Cortex of kidney (tissue), 1 donor: ENCODE data around the gene CACYBP.

Source experiments
- DNase-seq: peaks from one replicate; lab custom pipeline; 2025; lab: John Stamatoyannopoulos, UW

CACYBP gene

DNA sequence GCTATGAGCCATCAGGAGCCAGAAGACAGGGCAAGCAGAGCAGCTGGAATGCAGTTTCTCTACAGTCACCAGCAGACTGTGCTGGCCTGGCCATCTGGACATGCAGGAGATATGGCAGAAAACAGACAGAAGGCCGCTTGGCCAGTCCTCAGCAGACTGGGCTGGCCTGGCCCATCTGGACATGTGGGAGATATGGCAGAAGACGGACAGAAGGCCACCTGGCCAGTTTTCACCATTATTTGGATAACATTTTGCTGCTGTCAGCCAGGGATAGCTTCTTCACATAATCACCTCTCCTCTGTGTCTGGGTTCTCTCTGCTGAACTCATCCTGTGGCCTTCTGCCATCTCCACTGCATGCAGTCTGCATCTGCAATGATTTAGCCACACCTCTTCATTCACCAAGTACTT, 25.0 kb upstream of the CACYBP start:
- DNase-seq, result no peak

DNA sequence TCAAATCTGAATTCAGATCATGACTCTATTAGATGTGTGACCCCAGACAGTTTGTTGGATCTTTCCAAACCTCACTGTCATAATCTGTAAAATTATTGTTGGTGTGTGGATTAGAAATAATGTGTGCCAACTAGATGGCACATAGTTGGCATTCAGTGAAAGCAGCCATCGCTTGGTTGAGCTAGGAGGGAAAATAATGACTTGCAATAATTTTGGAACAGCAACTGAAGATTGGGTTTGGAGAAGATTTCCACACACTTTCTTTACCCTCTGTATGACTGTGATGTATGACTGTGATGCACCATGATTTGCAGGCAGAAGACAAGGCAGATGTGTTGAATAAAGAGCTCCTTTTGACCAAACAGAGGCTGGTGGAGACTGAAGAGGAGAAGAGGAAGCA, 24.0 kb upstream of the CACYBP start:
- no peak for DNase-seq

DNA sequence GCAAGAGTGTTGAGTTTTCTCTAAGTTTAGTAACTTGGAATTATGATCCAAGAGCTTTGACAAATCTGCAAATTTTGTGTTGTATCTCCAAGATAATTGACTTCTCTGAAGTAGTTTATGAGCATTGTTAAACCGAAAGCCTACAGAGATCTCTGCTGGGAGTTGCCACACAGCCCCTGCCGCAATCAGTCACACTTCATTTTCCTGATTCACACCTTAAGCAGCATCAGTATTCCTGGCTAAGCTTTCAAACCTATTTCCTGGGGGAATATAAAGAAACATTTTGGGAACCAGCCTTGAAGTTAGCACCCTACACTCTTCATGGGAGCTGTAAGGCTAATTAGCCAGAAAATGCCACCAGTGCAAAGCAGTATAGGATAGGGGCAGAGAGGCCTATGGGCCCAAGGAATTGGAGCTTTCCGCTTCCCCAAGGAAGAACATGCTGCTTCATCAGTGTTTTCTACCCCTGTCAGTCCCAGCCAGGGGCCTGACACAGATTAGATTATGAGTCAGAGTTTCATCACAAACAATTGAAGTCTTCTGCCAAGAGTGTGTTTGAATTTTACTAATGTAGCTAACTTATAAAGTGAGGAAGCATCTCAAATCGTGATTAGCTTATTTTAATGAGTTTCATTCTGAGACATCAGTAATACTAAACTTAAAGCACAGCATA, 23.2 kb upstream of the CACYBP start:
- DNase-seq, result no peak

DNA sequence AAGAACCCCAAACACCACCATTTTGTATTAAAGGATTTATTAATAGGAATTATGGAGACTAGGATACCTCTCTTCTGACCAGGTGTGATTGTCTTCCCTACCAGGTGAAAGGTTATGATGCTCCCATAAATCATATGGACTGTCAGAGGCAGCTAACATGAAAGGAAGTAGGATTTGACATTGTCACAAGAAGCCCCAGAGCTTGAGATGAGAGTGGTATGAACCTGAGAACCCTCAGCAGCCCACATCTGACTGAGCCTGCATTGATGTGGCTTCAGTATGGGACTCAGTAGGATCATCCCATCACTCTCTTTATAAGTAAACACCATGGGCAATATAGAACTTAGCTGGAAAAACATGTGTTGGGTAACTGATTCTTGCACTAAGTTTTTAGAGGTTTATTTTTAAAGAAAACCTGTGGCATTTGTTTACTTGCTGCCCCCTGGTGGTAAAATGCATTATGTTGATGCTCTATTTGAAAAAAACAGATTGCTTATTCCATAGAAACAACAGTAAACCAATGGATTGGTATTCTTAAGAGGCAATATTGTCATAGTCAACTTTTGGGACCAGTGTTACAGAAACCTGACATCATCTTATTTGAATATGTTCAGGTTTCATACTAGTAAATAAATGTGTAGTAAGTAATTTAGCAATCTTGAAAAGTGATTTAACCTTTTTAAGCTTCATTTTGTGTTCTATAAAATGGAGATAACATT, 16.6 kb upstream of the CACYBP start:
- no peak for DNase-seq

DNA sequence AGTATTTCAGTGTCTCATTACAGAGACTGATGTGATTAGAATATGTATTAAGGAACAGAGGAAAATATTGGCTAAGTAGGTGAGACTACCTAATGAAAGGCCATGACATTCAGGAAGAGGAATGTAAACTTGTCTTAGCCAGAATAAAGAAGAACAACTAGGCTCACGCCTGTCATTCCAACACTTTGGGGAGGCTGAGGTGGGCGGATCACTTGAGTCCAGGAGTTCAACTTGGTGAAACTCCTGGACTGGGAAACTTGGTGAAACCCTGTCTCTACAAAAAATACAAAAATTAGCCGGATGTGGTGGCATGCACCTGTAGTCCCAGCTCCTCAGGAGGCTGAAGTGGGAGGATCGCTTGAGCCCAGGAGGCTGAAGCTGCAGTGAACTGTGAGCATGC, 14.8 kb upstream of the CACYBP start:
- DNase-seq, result no peak

DNA sequence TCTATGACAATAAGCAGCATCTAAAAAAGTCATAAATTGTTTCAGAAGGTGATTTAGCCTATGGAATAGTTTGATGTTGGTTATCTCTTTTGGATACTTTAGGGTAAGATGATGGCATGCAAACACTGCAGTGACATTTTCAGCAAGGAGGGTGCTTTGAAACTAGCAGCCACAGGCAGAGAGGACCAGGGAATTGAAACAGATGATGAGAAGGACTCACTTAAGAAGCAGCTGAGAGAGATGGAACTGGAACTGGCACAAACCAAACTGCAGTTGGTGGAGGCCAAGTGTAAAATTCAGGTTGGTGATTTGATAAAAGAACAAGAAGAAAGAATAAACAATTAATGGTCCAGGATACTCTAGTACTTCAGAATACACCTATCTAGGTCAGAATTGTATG, 11.2 kb upstream of the CACYBP start:
- DNase-seq, result no peak

DNA sequence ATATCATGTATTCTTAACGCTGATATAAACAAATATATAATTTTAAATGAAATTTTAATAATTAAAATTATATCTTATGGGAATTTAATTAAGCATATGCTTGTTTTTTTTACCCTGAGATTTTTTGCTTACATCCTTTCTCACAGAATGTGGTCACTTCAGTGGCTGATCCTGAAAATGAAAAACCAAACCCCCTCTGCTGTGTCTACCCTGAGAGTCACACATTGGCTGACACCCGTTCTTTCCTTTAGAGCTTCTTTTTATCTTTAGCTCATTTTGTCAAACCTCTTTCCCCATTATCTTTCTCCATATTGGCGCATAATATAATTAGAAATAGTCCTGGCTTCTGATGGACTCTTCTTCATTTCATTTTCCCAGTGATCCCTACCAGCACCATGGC, 10.8 kb upstream of the CACYBP start:
- DNase-seq, result no peak

DNA sequence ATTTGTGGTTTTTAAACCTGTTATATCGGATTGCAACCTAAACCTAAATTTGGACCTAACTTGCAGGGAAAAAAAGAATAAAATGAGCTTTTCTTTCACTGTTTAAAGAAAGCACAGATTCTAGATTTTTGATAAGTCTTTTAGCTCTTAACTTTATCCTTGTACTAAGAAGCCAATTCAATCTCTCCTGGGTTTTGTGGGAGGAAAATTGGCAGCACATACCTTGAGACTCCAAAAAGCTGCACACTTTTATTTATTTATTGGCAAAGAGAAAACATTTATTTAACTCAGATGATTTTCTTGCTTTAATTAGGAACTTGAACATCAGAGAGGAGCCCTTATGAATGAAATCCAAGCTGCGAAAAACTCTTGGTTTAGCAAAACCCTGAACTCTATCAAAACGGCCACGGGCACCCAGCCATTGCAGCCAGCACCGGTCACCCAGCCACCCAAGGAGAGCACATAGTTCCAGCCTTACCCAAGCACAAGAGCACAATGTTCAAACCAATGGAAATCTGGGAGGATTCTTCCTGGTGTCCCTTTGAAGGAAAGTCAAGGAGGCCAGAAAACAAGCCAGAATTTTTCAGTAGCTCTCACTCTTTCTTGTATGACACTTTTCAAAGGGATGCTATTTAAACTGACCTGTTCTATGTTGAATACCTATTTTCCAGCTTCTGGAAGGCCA, 10.1 kb upstream of the CACYBP start:
- no peak for DNase-seq

DNA sequence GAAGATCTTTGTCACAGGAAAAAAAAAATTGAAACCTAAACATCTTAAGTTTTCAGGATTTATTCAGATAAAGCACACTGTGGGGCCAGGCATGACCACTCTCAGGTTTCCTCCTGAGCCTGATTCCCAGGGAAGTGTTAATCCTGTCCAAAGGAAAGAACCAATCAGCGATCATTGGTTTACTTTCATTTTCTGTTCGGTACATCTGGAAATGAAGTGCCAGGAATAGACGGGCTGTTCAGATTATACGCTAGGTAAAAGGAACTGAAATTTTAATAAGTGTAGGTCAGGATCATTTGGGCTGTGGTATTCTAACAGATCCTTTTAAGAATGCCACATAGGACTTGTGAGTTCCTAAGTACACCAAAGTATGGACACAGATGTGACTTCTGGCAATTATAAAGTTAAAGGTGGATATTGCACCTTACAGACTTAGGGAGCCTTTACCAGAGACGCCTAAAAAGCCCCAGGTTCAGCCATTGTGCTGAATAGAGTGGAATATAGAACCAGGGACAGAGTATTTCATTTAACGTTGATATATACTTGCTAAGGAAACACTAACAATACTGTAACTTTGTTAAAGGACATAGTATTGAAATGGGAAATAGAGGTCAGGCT, 9.3 kb upstream of the CACYBP start:
- DNase-seq, result no peak

DNA sequence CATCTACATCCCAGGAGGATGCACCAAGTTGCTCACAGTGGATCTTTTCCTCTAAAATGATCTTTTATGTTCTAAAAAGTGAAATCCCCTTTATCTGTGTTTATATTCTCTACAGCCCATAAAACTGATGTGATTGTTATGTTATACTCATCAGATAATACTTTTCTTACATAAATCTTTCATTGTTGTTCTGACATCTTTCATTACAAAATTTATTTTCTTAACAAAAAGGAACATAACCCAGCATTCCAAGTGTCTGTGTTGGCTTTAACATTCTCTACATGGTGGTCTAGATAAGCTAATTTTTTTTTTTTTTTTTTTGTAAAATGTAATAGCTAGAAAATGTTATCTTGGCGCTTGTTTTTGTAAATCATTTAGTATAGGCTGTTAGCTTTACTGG, 8.3 kb upstream of the CACYBP start:
- DNase-seq, result no peak

DNA sequence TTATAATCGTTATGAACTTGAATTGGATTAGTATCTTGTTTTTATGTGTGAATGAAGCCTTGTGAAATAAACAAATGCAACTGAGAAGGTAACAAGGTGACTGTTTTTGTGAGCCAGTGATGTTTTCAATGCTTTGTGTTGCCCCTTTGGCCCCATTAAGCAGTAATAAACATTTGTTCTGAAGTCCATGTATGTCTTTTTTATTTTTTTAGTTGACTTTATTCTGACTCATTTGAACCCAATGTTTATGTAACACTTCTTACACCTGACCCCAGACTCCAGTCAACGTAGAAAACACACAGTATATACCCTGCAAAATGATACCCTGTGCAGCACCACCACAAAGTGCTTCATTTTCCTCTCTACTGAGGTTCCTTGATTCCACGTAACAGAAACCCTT, 4.6 kb upstream of the CACYBP start:
- no peak for DNase-seq

DNA sequence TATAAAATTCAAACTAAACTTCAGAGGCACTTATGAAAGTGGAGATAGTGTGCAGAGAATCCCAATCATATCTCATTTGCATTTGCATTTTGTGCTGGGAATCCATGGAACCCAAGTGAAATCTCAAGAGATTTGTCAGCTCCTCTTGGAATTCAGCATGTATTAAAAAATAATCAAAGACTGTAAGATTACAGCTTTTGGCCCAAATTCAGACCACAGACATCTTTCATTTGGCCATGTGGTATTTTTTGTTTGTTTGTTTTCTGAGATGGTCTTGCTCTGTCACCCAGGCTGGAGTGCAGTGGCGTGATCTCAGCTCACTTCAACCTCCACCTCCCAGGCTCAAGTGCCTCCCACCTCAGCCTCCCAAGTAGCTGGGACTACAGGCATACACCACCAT, 3.8 kb upstream of the CACYBP start:
- no peak for DNase-seq

DNA sequence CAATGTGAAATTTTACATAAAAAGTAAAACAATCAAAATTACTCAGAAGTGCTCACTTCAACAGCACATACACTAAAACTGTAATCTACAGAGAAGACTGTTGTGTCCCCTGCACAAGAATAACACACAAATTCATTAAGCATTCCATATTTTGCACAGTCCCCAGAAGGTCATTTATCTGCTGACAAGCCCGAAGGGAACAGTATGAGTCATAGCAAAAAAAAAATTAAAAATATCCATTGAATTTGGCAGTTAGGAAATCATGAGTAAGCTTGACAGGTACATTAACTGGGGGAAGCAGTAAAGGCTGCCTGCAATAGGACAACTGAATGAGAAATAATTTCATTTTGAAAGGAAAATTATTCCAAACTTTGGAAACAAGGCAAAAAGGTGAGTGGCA, 3.3 kb upstream of the CACYBP start:
- no peak for DNase-seq

DNA sequence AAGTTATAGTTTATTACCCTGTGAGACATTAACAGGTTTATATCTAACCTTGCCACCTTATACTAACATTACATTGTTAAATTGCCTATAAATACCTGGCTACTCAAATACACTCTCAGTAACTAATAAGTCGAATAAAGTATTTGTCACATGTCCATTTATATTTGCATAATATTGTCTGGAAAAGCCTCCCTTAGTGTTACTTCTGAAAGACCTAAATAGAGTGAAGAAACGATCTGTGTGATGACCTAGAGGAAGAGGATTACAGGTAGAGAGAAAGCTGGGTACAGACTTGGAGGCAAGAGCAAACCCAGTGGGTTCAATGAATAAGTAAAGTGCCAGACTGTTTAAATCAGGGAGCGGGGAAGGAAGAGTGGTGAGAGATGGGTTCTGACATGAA, 2.7 kb upstream of the CACYBP start:
- DNase-seq, result no peak

DNA sequence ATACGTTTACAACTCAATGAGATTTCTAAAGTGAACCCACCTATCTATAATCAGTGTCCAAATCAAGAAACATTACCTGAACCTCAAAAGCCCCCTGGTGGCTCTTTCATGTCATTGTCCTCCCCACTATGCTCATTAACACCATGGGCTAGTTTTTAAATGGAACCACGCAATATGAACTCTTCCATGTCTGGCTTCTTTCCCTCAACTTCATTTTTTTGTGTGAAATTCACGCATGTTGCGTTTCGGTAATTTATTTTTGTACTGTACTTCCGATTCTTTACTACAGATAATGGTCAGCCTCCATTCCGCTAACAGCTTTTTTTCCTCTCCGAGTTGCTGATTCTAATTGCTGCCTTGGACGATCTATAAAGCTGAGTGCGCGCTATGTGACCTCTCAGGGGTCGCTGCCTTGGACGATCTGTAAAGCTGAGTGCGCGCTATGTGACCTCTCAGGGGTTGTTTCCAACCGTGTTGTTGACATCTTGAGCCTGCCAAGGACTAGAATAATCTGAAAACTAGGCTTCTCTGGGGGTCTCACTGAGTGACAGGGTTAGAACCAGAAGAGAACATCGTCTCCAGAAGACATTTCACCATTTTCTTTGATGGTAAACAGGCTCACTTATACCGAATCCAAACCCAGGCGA, 1.1 kb upstream of the CACYBP start:
- no peak for DNase-seq

DNA sequence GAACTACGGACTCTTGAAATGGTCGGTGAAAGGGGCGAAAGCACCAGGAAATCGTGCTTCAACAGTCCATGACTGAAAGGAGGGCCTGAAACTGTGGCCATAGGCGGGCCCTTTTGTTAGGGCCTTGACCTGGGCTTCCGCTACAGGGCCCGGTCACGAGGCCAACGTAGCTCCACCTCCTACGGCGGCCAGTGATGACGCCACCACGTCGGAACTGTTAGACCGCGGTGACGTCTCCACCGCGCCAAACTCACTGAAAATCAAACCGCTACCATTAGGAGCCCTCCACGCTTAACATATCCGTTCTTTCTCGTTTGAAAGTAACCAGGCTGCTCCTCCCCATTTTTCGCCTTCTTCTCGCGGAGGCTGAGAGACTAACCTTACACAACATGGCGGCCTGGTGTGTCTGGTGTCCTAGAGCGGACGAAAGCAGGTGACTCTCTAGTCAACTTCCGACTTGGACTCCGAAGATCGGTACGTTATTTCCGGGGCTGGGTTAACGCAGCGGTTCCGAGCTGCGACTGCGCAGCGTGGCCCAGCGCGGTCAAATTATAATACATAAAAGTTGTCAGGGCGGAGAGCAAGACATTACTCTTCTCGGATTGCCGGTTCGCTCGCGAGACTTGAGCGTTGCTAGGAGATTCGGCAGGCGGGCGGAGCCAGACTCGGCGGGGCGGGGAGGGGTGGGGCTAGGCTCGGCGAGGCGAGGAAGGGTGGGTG, 371 bp upstream of the CACYBP start:
- peak; percentile 83 for DNase-seq

DNA sequence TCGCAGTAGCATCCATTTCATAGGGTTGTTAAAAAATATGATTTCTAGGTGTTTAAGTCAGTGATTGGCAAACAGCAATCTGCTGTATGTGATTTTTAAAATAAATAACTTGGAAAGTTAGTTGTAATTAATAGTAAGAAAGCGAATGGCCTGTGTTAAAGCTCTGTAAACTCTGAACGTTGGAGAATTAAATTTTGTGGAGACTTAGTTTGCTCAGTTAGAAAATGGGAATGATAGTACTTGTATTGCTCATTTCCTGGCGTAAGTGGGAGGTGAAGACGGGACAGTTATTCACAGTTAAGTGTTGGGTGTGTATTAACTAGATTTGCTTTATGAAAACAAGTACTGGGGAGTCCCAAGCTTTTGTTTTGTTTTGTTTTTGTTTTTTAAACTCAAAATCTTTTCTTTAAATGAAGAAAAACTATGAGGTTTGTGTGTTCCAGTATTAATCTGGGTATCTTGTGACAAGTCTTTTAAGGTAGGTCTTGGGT, 995 bp downstream of the CACYBP start:
- no peak for DNase-seq

DNA sequence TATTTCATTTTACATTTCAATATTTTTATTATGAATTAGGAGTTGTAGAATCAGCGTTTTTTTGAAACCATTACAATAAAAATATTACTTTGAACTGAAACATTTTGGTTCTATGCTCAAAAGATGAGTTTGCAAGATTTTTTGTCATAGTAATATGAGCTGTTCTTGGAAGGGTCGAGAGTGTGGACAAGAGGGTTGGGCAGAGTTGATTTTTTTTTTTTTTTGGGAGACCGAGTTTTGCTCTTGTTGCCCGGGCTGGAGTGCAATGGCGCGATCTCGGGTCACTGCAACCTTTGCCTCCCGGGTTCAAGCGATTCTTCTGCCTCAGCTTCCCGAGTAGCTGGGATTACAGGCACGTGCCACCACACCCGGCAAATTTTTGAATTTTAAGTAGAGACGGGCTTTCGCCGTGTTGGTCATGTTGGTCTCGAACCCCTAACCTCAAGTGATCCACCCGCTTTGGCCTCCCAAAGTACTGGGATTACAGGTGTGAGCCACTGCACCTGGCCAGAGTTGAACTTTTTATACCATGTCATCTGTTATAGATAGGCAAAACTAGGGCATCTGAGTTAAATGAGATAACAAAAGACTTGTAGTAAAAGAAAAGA, 3.3 kb downstream of the CACYBP start:
- no peak for DNase-seq

DNA sequence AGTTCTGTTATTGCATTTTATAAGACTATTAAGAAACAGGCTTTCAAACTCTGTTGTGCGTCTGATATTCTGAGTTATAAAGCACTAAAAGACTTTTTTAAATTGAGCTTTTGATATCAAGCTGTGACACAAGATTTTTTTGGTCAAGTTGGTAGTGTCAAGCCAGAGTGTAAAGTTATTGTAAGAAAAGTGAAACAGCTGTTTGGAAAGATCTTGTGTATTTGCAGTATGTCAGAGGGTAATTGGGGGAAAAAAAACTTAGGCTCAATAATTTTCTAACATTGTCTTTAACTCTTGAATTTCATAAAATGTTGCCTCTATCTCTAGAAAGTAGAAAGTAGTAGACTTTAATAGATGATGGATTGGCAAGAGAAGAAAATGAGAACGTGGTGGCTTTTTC, 3.8 kb downstream of the CACYBP start:
- DNase-seq, result no peak

DNA sequence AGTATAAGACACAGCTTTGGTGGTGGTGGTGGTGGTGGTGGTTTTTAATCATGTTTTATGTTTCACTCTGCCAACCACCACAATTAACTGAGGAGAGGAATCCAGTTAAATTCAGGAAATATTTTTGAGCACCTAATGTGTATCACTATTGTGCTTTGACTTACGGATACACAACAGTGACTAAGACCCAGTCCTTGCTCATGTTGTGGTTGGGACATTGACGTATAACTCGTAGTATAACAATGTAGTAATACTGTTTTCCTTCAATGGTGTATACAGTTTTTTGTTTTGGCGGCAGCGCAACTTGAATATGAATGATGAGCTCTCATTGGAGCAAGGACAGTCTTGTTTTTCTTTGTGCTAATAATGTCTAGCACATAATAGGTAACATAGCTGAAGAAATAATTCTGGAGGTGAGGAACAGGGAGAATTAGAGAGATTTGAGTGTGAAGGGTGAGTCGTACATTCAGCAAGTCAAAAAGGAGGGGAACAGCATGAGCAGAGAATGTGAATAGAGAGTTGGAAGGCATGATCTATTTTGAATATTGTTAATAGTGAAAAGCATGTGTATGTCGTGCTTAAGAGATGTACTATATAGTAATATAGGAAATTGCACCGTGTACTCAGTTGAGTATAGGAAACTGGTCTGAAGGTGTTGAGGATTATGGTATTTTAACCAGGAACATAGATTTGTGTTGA, 5.5 kb downstream of the CACYBP start:
- DNase-seq, result no peak

DNA sequence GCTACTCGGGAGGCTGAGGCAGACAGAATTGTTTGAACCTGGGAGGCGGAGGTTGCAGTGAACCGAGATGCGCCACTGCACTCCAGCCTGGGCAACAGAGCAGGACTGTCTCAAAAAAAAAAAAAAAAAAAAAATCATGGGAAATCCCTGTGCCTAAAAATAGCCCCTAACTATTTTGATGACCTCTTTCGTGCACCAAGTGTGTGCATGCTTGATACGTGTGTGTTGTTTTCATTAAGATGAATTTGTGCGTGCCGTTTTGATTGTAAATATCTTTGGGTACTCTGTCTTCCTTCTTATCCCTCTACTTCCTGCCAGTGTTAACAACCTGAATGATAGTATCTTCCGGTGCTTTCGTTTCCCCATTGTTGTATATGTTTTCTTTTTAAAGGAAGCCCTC, 9.8 kb downstream of the CACYBP start:
- no peak for DNase-seq
